HepG2 (cell line): Measurements from ENCODE around the gene CCDC74B. TPM values are rescaled to one million over a fixed set of nuclear protein-coding genes. Genes with fewer than 3 reads are reported as not detected.

Source experiments
- E2F1 ChIP-seq: sonication (generic); formaldehyde crosslinking; IDR thresholded peaks from 2 replicates; pipeline ENCODE4 v1.5.0; 2020; ENCODE audit warnings: missing genetic modification reagents
- GABPA ChIP-seq, 2 experiments: IDR thresholded peaks; 2 replicates each; pipeline ENCODE4 v1.6.1; 2011 to 2016; ENCODE audit warnings: low read depth in 2 of 2, low read length in 1 of 2, missing biosample characterization in 1 of 2, missing genetic modification characterization in 1 of 2
- GRHL1 ChIP-seq: sonication (generic); formaldehyde crosslinking; conservative IDR thresholded peaks from 2 replicates; pipeline ENCODE4 v1.8.0; 2022; ENCODE audit warnings: missing genetic modification reagents
- HDAC2 ChIP-seq: sonication (generic); formaldehyde crosslinking; IDR thresholded peaks from 2 replicates; pipeline ENCODE4 v1.4.0; 2020; ENCODE audit warnings: missing genetic modification reagents
- MAZ ChIP-seq, 2 experiments: sonication (generic) in 1 of 2; formaldehyde crosslinking in 1 of 2; IDR thresholded peaks; 2 replicates each; pipeline versions ENCODE4 v1.5.0 to v1.6.1; 2012 to 2020; ENCODE audit warnings: low read depth in 2 of 2, mild to moderate bottlenecking in 2 of 2, borderline replicate concordance in 1 of 2, improper control_type of control experiment in 1 of 2, low read length in 1 of 2, missing genetic modification reagents in 1 of 2, moderate library complexity in 1 of 2
- PTBP1 ChIP-seq: fragments of 200-400 bp; formaldehyde crosslinking; IDR thresholded peaks from 2 replicates; pipeline ENCODE4 v1.6.1; 2018; ENCODE audit warnings: low read length, low read depth; ENCODE audit not compliant: poor library complexity, severe bottlenecking
- ZNF232 ChIP-seq: sonication (generic); formaldehyde crosslinking; IDR thresholded peaks from 2 replicates; pipeline ENCODE4 v1.4.0; 2020; ENCODE audit warnings: missing genetic modification reagents, borderline replicate concordance
- ZNF816 ChIP-seq: sonication (generic); formaldehyde crosslinking; IDR thresholded peaks from 2 replicates; pipeline ENCODE4 v1.8.0; 2022; ENCODE audit warnings: missing genetic modification reagents, mild to moderate bottlenecking, borderline replicate concordance
- polyA plus RNA-seq, 8 experiments: library from polyadenylated mRNA; depleted of rRNA in 3 of 8; stranded (reverse) in 7 of 8; unstranded in 1 of 8; fragments of >200 nt; fragmentation: Illumina TruSeq in 4 of 8; extraction: Trizol in 4 of 8; gene quantifications; 2 replicates each; pipeline versions ENCODE4 v1.2.1 to v1.2.3, GENCODE V29; 2011 to 2016; ENCODE audit warnings: low read depth in 4 of 8, missing spikeins in 1 of 8, mixed read lengths in 1 of 8; ENCODE audit not compliant: insufficient read depth in 1 of 8
- total RNA-seq, 5 experiments: library from RNA; depleted of rRNA; stranded (reverse); fragments of >200 nt; fragmentation: Illumina TruSeq; extraction: Trizol; gene quantifications; 2 replicates each; pipeline ENCODE4 v1.2.3, GENCODE V29; 2016; ENCODE audit warnings: low read depth in 1 of 5

The CCDC74B gene
- total and polyA plus RNA-seq, 2 of the 13 experiments (the other 11 are each of a cell fraction or from before 2014, with no cell fraction given) = 0.07 to 0.11 TPM

GRCh38 chr2:130185436-130185835 lies 40.5 kb upstream of the CCDC74B start (continued):
- TF ChIP-seq GABPA (IDR thresholded peaks at IDR 0.05; ENCODE audit: low read depth, low read length) (no peak), GABPA (CRISPR knock-in tag; IDR thresholded peaks at IDR 0.05; ENCODE audit: low read depth) (no peak), MAZ (IDR thresholded peaks at IDR 0.05; ENCODE audit: borderline replicate concordance, low read depth, low read length) (no peak), MAZ (CRISPR knock-in tag; IDR thresholded peaks at IDR 0.05; ENCODE audit: low read depth) (no peak), ZNF232 (CRISPR knock-in tag) (no peak), GRHL1 (CRISPR knock-in tag) (no peak), PTBP1 (no peak), E2F1 (CRISPR knock-in tag) (no peak), ZNF816 (CRISPR knock-in tag) (no peak), HDAC2 (CRISPR knock-in tag) (no peak)
